Endothelial cell (in vitro differentiated cells): ENCODE data around the gene MIF4GD. TPM values are rescaled to one million over a fixed set of nuclear protein-coding genes. Genes with fewer than 3 reads are reported as not detected.

Experiments used
- DNase-seq: peaks from one replicate; pipeline ENCODE4 v3.0.0; 2021; ENCODE audit warnings: low spot score
- H3K27ac Mint-ChIP-seq: one replicate; pipeline ENCODE4 v1.8.0; 2021; ENCODE audit warnings: mixed read lengths, inconsistent platforms; ENCODE audit not compliant: unreplicated experiment
- H3K27me3 Mint-ChIP-seq: one replicate; pipeline ENCODE4 v1.8.0; 2021; ENCODE audit warnings: mild to moderate bottlenecking, moderate library complexity, mixed read lengths, inconsistent platforms; ENCODE audit not compliant: unreplicated experiment
- H3K36me3 Mint-ChIP-seq: one replicate; pipeline ENCODE4 v1.8.0; 2021; ENCODE audit warnings: mild to moderate bottlenecking, low read depth, mixed read lengths, inconsistent platforms; ENCODE audit not compliant: unreplicated experiment
- H3K4me1 Mint-ChIP-seq: one replicate; pipeline ENCODE4 v1.8.0; 2021; ENCODE audit warnings: mild to moderate bottlenecking, mixed read lengths, inconsistent platforms; ENCODE audit not compliant: unreplicated experiment
- H3K4me3 Mint-ChIP-seq: one replicate; pipeline ENCODE4 v1.8.0; 2021; ENCODE audit warnings: mild to moderate bottlenecking, mixed read lengths, inconsistent platforms; ENCODE audit not compliant: unreplicated experiment
- H3K9me3 Mint-ChIP-seq: one replicate; pipeline ENCODE4 v1.8.0; 2021; ENCODE audit warnings: mixed read lengths, inconsistent platforms; ENCODE audit not compliant: unreplicated experiment
- CTCF ChIP-seq: fragments of 200-600 bp; sonication (generic); IDR thresholded peaks from one replicate; pipeline ENCODE4 v1.5.0; 2021; ENCODE audit warnings: antibody characterized with exemption; ENCODE audit not compliant: unreplicated experiment
- total RNA-seq: library from RNA; stranded (reverse); fragmentation: NEBNext Ultra II Directional; extraction: Animal tissue kit (Norgen Biotek cat#: 25700); gene quantifications from one replicate; pipeline ENCODE4 v1.2.1, GENCODE V29; 2021; ENCODE audit not compliant: unreplicated experiment

The MIF4GD gene
- total RNA-seq, 1 donor from 2014 or later: 15.7 TPM

GRCh38 chr17:75308732-75309629 is 38.0 kb upstream of the MIF4GD start:
- DNase-seq: no peak
- H3K9me3 Mint-ChIP-seq: no peaks in the 10 kb centered on the region
- H3K27ac Mint-ChIP-seq: peak overlapping the region; percentile 72
- TF ChIP-seq CTCF: no peak
- peaks cover 4% of the 10 kb centered on the region for H3K4me1 Mint-ChIP-seq
- H3K4me3 Mint-ChIP-seq: no peak overlapping the region
- H3K36me3 Mint-ChIP-seq: no peaks in the 10 kb centered on the region
- peaks cover 5% of the 10 kb centered on the region for H3K27me3 Mint-ChIP-seq

- no peak for TF ChIP-seq CTCF
- Mint-ChIP-seq H3K27me3 (peaks cover 2% of the 10 kb centered on the region), H3K4me1 (peaks cover 4% of the 10 kb centered on the region), H3K36me3 (no peaks in the 10 kb centered on the region), H3K9me3 (no peaks in the 10 kb centered on the region), H3K27ac (no peak overlapping the region), H3K4me3 (no peak overlapping the region)
- no peak for DNase-seq
Observed at GRCh38 chr17:75307957-75308731, 37.1 kb upstream of the MIF4GD start.

GRCh38 chr17:75301502-75302206 is 30.6 kb upstream of the MIF4GD start:
- H3K9me3 Mint-ChIP-seq: no peaks in the 10 kb centered on the region
- no peaks in the 10 kb centered on the region for H3K4me1 Mint-ChIP-seq
- no peaks in the 10 kb centered on the region for H3K36me3 Mint-ChIP-seq
- H3K4me3 Mint-ChIP-seq: no peak overlapping the region
- H3K27me3 Mint-ChIP-seq: peaks cover 1% of the 10 kb centered on the region
- DNase-seq: no peak
- TF ChIP-seq CTCF: no peak
- H3K27ac Mint-ChIP-seq: no peak overlapping the region

GRCh38 chr17:75301049-75301448 is 30.0 kb upstream of the MIF4GD start:
- H3K27me3 Mint-ChIP-seq: peaks cover 1% of the 10 kb centered on the region
- H3K9me3 Mint-ChIP-seq: no peaks in the 10 kb centered on the region
- H3K4me3 Mint-ChIP-seq: no peak overlapping the region
- H3K4me1 Mint-ChIP-seq: no peaks in the 10 kb centered on the region
- no peak for DNase-seq
- TF ChIP-seq CTCF: no peak
- H3K36me3 Mint-ChIP-seq: no peaks in the 10 kb centered on the region
- H3K27ac Mint-ChIP-seq: no peak overlapping the region
